CD4-positive, alpha-beta T cell (primary cell): ENCODE results near the gene ME3. TPM values are rescaled to one million over a fixed set of nuclear protein-coding genes. Genes with fewer than 3 reads are reported as not detected.

Experiments
- ATAC-seq: fragments of 200-7000 bp; cut with Tn5 transposase; one replicate; pipeline ENCODE4 v1.10.0; 2022; ENCODE audit warnings: mild to moderate bottlenecking; ENCODE audit not compliant: poor library complexity
- CTCF ChIA-PET: fragments of 350-600 bp; sonication (Branson Sonifier 250); formaldehyde crosslinking; loops from one replicate; lab custom pipeline; 2021; ENCODE audit warnings: antibody characterized with exemption, inconsistent platforms; lab: Charles Lee
- POLR2A ChIA-PET: fragments of 350-600 bp; sonication (Branson Sonifier 250); formaldehyde crosslinking; loops from one replicate; lab custom pipeline; 2021; ENCODE audit warnings: antibody characterized with exemption, inconsistent platforms; lab: Charles Lee
- DNase-seq, 14 experiments: peaks; one replicate each; pipeline ENCODE4 v3.0.0-alpha.2; 2013 to 2020; ENCODE audit warnings: mixed read lengths in 2 of 14
- H3K27ac ChIP-seq, 2 donors: one replicate each; pipeline versions ENCODE4 v1.5.1 to v1.7.0; 2013; ENCODE audit warnings: low read length in 2 of 2, low read depth in 1 of 2, mild to moderate bottlenecking in 1 of 2
- H3K27me3 ChIP-seq, 2 experiments: 1 replicate in 1 of 2; 2 replicates in 1 of 2; pipeline versions ENCODE4 v1.6.1 to v1.7.0; 2013; ENCODE audit warnings: low read length in 2 of 2, control low read depth in 1 of 2, mild to moderate bottlenecking in 1 of 2, moderate library complexity in 1 of 2; ENCODE audit not compliant: insufficient read depth in 2 of 2, control insufficient read depth in 1 of 2
- H3K36me3 ChIP-seq: one replicate; pipeline ENCODE4 v1.6.1; 2013; ENCODE audit warnings: low read length, control low read depth; ENCODE audit not compliant: insufficient read depth
- H3K4me1 ChIP-seq: one replicate; pipeline ENCODE4 v1.6.1; 2013; ENCODE audit warnings: low read length, control low read depth; ENCODE audit not compliant: insufficient read depth
- H3K4me3 ChIP-seq: one replicate; pipeline ENCODE4 v1.5.1; 2013; ENCODE audit warnings: mild to moderate bottlenecking, low read length, moderate library complexity
- H3K9me3 ChIP-seq, 2 experiments: 1 replicate in 1 of 2; 2 replicates in 1 of 2; pipeline versions ENCODE4 v1.6.1 to v1.7.0; 2013; ENCODE audit warnings: low read length in 2 of 2, mild to moderate bottlenecking in 2 of 2, control low read depth in 1 of 2, moderate library complexity in 1 of 2; ENCODE audit not compliant: control insufficient read depth in 1 of 2, insufficient read depth in 1 of 2
- H3K27ac Mint-ChIP-seq: one replicate; pipeline ENCODE4 v1.8.0; 2020; ENCODE audit warnings: mixed read lengths
- H3K27me3 Mint-ChIP-seq: one replicate; pipeline ENCODE4 v1.8.0; 2021; ENCODE audit warnings: mixed read lengths
- H3K36me3 Mint-ChIP-seq: one replicate; pipeline ENCODE4 v1.8.0; 2021; ENCODE audit warnings: low read depth, mixed read lengths
- H3K4me1 Mint-ChIP-seq: one replicate; pipeline ENCODE4 v1.8.0; 2021; ENCODE audit warnings: low read depth, mixed read lengths
- H3K4me3 Mint-ChIP-seq: one replicate; pipeline ENCODE4 v1.8.0; 2020; ENCODE audit warnings: mild to moderate bottlenecking, mixed read lengths
- H3K9me3 Mint-ChIP-seq: one replicate; pipeline ENCODE4 v1.8.0; 2020; ENCODE audit warnings: mixed read lengths
- CTCF ChIP-seq: fragments of 200-600 bp; IDR thresholded peaks from one replicate; pipeline ENCODE4 v1.8.0; 2022; ENCODE audit warnings: antibody characterized with exemption, mild to moderate bottlenecking
- intact Hi-C, 2 experiments: fragments of 100-400 bp; cut with DNase I in 1 of 2; cut with micrococcal nuclease in 1 of 2; formaldehyde crosslinking; loops; one replicate each; pipeline versions ENCODE4 v1.15.1 to v1.9.0; 2023 to 2025; cut with DNase I, micrococcal nuclease
- total RNA-seq, 174 experiments: library from RNA in 2 of 174; stranded (reverse) in 2 of 174; gene quantifications; one replicate each; pipeline ENCODE4 v1.2.3 and lab custom pipeline; 2021 to 2026

The ME3 gene
- total RNA-seq, 2 experiments from 2014 or later, result 9.1 to 10.6 TPM

GRCh38 chr11:86463120-86463519, 209.3 kb downstream of the ME3 start:
- H3K27me3 Mint-ChIP-seq, result no peaks in the 10 kb centered on the region
- no peak for DNase-seq
- H3K27me3 ChIP-seq, result no peaks in the 10 kb centered on the region
- H3K9me3 Mint-ChIP-seq, result no peaks in the 10 kb centered on the region
- no peak overlapping the region for H3K27ac ChIP-seq
- ChIA-PET POLR2A (no interaction called here), CTCF (no interaction called here)
- H3K36me3 Mint-ChIP-seq, result no peaks in the 10 kb centered on the region
- H3K27ac Mint-ChIP-seq, result no peak overlapping the region
- no peaks in the 10 kb centered on the region for H3K36me3 ChIP-seq
- no peaks in the 10 kb centered on the region for H3K4me1 ChIP-seq
- H3K4me3 Mint-ChIP-seq, result no peak overlapping the region
- TF ChIP-seq CTCF, result no peak
- H3K4me3 ChIP-seq, result no peak overlapping the region
- intact Hi-C loops, result no loop called here
- no peaks in the 10 kb centered on the region for H3K9me3 ChIP-seq
- ATAC-seq, result no peak
- H3K4me1 Mint-ChIP-seq, result no peaks in the 10 kb centered on the region

- DNase-seq (no peak), ATAC-seq (no peak)
- H3K27ac Mint-ChIP-seq, result no peak overlapping the region
- no peaks in the 10 kb centered on the region for H3K27me3 ChIP-seq
- no peaks in the 10 kb centered on the region for H3K9me3 ChIP-seq
- H3K27me3 Mint-ChIP-seq, result no peaks in the 10 kb centered on the region
- H3K36me3 ChIP-seq, result no peaks in the 10 kb centered on the region
- POLR2A ChIA-PET, result no interaction called here
- CTCF ChIA-PET, result interaction anchor here (0.6 kb wide), 1 partner anchor 14 kb away, joined by 3 read pairs; no protein-coding TSS in a partner anchor
- H3K4me3 ChIP-seq, result no peak overlapping the region
- H3K4me1 Mint-ChIP-seq, result no peaks in the 10 kb centered on the region
- no peak overlapping the region for H3K27ac ChIP-seq
- no peak for TF ChIP-seq CTCF
- H3K4me3 Mint-ChIP-seq, result no peak overlapping the region
- H3K9me3 Mint-ChIP-seq, result no peaks in the 10 kb centered on the region
- no peaks in the 10 kb centered on the region for H3K36me3 Mint-ChIP-seq
- intact Hi-C loops, result no loop called here
- H3K4me1 ChIP-seq, result no peaks in the 10 kb centered on the region
Measured at GRCh38 chr11:86461892-86462291, 210.5 kb downstream of the ME3 start.

- Histone ChIP-seq H3K27me3 (no peaks in the 10 kb centered on the region), H3K27ac (no peak overlapping the region), H3K4me3 (no peak overlapping the region), H3K4me1 (no peaks in the 10 kb centered on the region), H3K9me3 (no peaks in the 10 kb centered on the region), H3K36me3 (no peaks in the 10 kb centered on the region)
- TF ChIP-seq CTCF, result no peak
- ATAC-seq (no peak), DNase-seq (no peak)
- intact Hi-C loops, result no loop called here
- Mint-ChIP-seq H3K4me3 (no peak overlapping the region), H3K4me1 (no peaks in the 10 kb centered on the region), H3K36me3 (no peaks in the 10 kb centered on the region), H3K9me3 (no peaks in the 10 kb centered on the region), H3K27me3 (no peaks in the 10 kb centered on the region), H3K27ac (no peak overlapping the region)
- CTCF ChIA-PET, result no interaction called here
- POLR2A ChIA-PET, result no interaction called here
Measured at GRCh38 chr11:86460461-86461385, 211.7 kb downstream of the ME3 start.
